ENCODE data around the gene STAT2. TPM values are rescaled to one million over a fixed set of nuclear protein-coding genes. Genes with fewer than 3 reads are reported as not detected.

STAT2 gene
- total and polyA plus RNA-seq, 2 of the 4 experiments (the other 2 are of a cell fraction): 99.3 to 182 TPM

DNA sequence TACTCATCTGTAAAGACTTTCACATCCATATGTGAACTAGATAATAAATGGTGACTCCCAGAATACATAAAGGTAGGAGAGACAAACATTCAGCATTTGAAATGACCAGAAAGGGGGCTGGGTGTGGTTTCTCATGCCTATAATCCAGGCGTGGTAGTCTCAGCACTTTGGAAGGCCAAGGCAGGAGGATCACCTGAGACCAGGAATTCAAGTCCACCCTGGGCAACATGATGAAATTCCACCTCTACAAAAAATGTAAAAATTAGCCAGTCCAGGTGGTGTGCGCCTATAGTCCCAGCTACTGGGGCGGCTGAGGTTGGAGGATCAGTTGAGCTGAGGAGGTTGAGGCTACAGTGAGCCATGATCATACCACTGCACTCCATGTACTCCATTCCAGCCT lies 55.6 kb downstream of the STAT2 start:
- POLR2A ChIA-PET (ENCODE audit: unreplicated experiment): no interaction called here
- no peak overlapping the region for H3K4ac ChIP-seq (ENCODE audit: low read depth, low read length)
- no peak overlapping the region for H3K23ac ChIP-seq (ENCODE audit: low read depth, low read length)
- 0 out of 2 replicates have a peak, but pooled peaks cover 5% of the 10 kb centered on the region for H4K20me1 ChIP-seq (ENCODE audit: insufficient read depth, low read length)
- H3K27ac ChIP-seq (ENCODE audit: insufficient read depth, low read length): no peak overlapping the region
- no peak overlapping the region for H2AK5ac ChIP-seq (ENCODE audit: low read depth, low read length)
- no peak overlapping the region for H4K8ac ChIP-seq (ENCODE audit: low read depth in 2 of 2, low read length in 2 of 2)
- H3K9me1 ChIP-seq (ENCODE audit: insufficient read depth, low read length): peaks cover 7% of the 10 kb centered on the region; the same call in 1 of the 2 replicates
- H2BK120ac ChIP-seq (ENCODE audit: low read depth, low read length): no peak overlapping the region
- no peak overlapping the region for H4K5ac ChIP-seq (ENCODE audit: low read depth, low read length)
- no peak overlapping the region for H3K4me3 ChIP-seq (ENCODE audit: insufficient read depth, low read depth, low read length)
- H3K27me3 ChIP-seq (ENCODE audit: control insufficient read depth, insufficient read depth, low read length): no peaks in the 10 kb centered on the region
- H3K18ac ChIP-seq (ENCODE audit: low read depth, low read length): no peak overlapping the region
- peaks cover 3% of the 10 kb centered on the region; the same call in 1 of the 2 replicates for H3K4me1 ChIP-seq (ENCODE audit: control insufficient read depth, insufficient read depth, low read length)
- no peak overlapping the region for H2BK5ac ChIP-seq (ENCODE audit: low read depth, low read length, poor library complexity, severe bottlenecking)
- no peaks in the 10 kb centered on the region for H3K9me3 ChIP-seq (ENCODE audit: control insufficient read depth, insufficient read depth, low read length)
- DNase-seq (no peak), ATAC-seq (ENCODE audit: low read depth) (no peak)
- in situ Hi-C loops (cut with MboI; ENCODE audit: low sequenced_read_pairs): no loop called here
- H3K79me1 ChIP-seq (ENCODE audit: low read depth in 1 of 2, low read length in 2 of 2): peaks cover 11 to 27% of the 10 kb centered on the region in 2 experiments
- no peak overlapping the region for H2AK9ac ChIP-seq (replicated peaks; ENCODE audit: low read depth, low read length, poor library complexity)
- H3K14ac ChIP-seq (replicated peaks; ENCODE audit: low read depth, low read length): no peak overlapping the region
- no peak for TF ChIP-seq MAZ (IDR thresholded peaks at IDR 0.05; ENCODE audit: borderline replicate concordance, low read depth, low read length)
- TF ChIP-seq RCOR1 (IDR thresholded peaks at IDR 0.05; ENCODE audit: insufficient replicate concordance, low read length): no peak
- TF ChIP-seq, protein P1, sequence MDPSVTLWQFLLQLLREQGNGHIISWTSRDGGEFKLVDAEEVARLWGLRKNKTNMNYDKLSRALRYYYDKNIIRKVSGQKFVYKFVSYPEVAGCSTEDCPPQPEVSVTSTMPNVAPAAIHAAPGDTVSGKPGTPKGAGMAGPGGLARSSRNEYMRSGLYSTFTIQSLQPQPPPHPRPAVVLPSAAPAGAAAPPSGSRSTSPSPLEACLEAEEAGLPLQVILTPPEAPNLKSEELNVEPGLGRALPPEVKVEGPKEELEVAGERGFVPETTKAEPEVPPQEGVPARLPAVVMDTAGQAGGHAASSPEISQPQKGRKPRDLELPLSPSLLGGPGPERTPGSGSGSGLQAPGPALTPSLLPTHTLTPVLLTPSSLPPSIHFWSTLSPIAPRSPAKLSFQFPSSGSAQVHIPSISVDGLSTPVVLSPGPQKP (IDR thresholded peaks at IDR 0.05; ENCODE audit: borderline replicate concordance, low read depth, low read length): no peak
- no peak overlapping the region for H3K4me2 ChIP-seq (ENCODE audit: low read depth, low read length)
- no TSS peak for BruUV-seq (replicated peaks)
- CTCF ChIA-PET: interaction anchor here (0.7 kb wide), 1 partner anchor 10 kb away, joined by 3 read pairs; no protein-coding TSS in a partner anchor
- no peak overlapping the region for H2BK20ac ChIP-seq (ENCODE audit: low read depth, low read length)
- dilution Hi-C loops (cut with HindIII; ENCODE audit: low sequenced_read_pairs, unreplicated experiment): no loop called here
- H2BK15ac ChIP-seq (ENCODE audit: low read depth, low read length): no peak overlapping the region
- H3K9ac ChIP-seq (ENCODE audit: low read depth, low read length): no peak overlapping the region
- intact Hi-C loops (cut with micrococcal nuclease): no loop called here
- H2AFZ ChIP-seq (replicated peaks; ENCODE audit: low read length, poor library complexity): no peak overlapping the region
- no peak overlapping the region for H3K56ac ChIP-seq (ENCODE audit: extremely low read depth, insufficient read depth, low read length)
- no CpG with 5 or more reads among the region's 3 CpGs for WGBS, 2 experiments (ENCODE audit: extremely low coverage in 2 of 2, insufficient read length in 1 of 2)
- no peak overlapping the region for H4K91ac ChIP-seq (ENCODE audit: insufficient read depth, low read depth, low read length)
- H3K36me3 ChIP-seq (ENCODE audit: control insufficient read depth, insufficient read depth, low read length): peaks cover 20% of the 10 kb centered on the region

All from IMR-90 (cell line).